Measurements from ENCODE around the gene CDC14A.

The CDC14A gene

GRCh38 chr1:100499194-100499811 is 147.0 kb downstream of the CDC14A start:
- DNase-seq, result no peak

GRCh38 chr1:100502052-100502792 is 149.9 kb downstream of the CDC14A start:
- no peak for DNase-seq

GRCh38 chr1:100506217-100506616 is 153.9 kb downstream of the CDC14A start:
- DNase-seq, result peak; percentile 9

- DNase-seq, result peak; percentile 18
Observed at GRCh38 chr1:100510451-100510850, 158.1 kb downstream of the CDC14A start.

- DNase-seq, result no peak
Observed at GRCh38 chr1:100511058-100511457, 158.8 kb downstream of the CDC14A start.

- DNase-seq, result no peak
Observed at GRCh38 chr1:100511773-100512172, 159.5 kb downstream of the CDC14A start.

- no peak for DNase-seq
Observed at GRCh38 chr1:100512803-100513352, 160.6 kb downstream of the CDC14A start.

GRCh38 chr1:100516857-100517256 is 164.6 kb downstream of the CDC14A start:
- DNase-seq, result no peak

GRCh38 chr1:100517515-100517914 is 165.2 kb downstream of the CDC14A start:
- no peak for DNase-seq

- no peak for DNase-seq
Observed at GRCh38 chr1:100518023-100518422, 165.7 kb downstream of the CDC14A start.

GRCh38 chr1:100523038-100523652 is 170.8 kb downstream of the CDC14A start:
- DNase-seq, result no peak

- no peak for DNase-seq
Observed at GRCh38 chr1:100524355-100524754, 172.0 kb downstream of the CDC14A start.

GRCh38 chr1:100526894-100527293 is 174.6 kb downstream of the CDC14A start:
- no peak for DNase-seq

- DNase-seq, result peak; percentile 69
Observed at GRCh38 chr1:100528871-100529270, 176.6 kb downstream of the CDC14A start.

GRCh38 chr1:100530141-100530540 is 177.8 kb downstream of the CDC14A start:
- no peak for DNase-seq

- DNase-seq, result no peak
Observed at GRCh38 chr1:100530880-100531487, 178.7 kb downstream of the CDC14A start.

- DNase-seq, result no peak
Observed at GRCh38 chr1:100532645-100533044, 180.3 kb downstream of the CDC14A start.

GRCh38 chr1:100535264-100535663 is 183.0 kb downstream of the CDC14A start:
- no peak for DNase-seq

GRCh38 chr1:100536031-100536430 is 183.7 kb downstream of the CDC14A start:
- DNase-seq, result no peak

GRCh38 chr1:100538913-100539835 is 186.9 kb downstream of the CDC14A start:
- peak; percentile 76 for DNase-seq

- peak; percentile 77 for DNase-seq
Observed at GRCh38 chr1:100539836-100540536, 187.7 kb downstream of the CDC14A start.

GRCh38 chr1:100542285-100542684 is 190.0 kb downstream of the CDC14A start:
- no peak for DNase-seq

Measured in eye (tissue), 1 donor.